Subcutaneous abdominal adipose tissue (tissue), 5 donors: Measurements from ENCODE around the gene CTNNA3.
"Not testable (repeated sequence)": the region's sequence is repeated elsewhere in the genome, so short reads cannot be mapped to it uniquely, and the experiment has no call there.

ENCODE experiments used
- H3K27ac ChIP-seq: one replicate; pipeline ENCODE4 v1.7.0; 2013; ENCODE audit warnings: low read depth, mild to moderate bottlenecking, inconsistent platforms, low read length, moderate library complexity
- H3K27me3 ChIP-seq, 5 donors: one replicate each; pipeline ENCODE4 v1.7.0; 2013; ENCODE audit warnings: low read length in 5 of 5, inconsistent platforms in 1 of 5; ENCODE audit not compliant: control insufficient read depth in 5 of 5, insufficient read depth in 4 of 5
- H3K36me3 ChIP-seq, 5 donors: one replicate each; pipeline ENCODE4 v1.7.0; 2013; ENCODE audit warnings: low read length in 5 of 5; ENCODE audit not compliant: control insufficient read depth in 5 of 5, insufficient read depth in 5 of 5
- H3K4me1 ChIP-seq, 5 donors: one replicate each; pipeline ENCODE4 v1.7.0; 2013; ENCODE audit warnings: low read length in 5 of 5, mild to moderate bottlenecking in 3 of 5, moderate library complexity in 1 of 5; ENCODE audit not compliant: control insufficient read depth in 5 of 5, insufficient read depth in 5 of 5
- H3K4me3 ChIP-seq, 5 donors: one replicate each; pipeline ENCODE4 v1.7.0; 2013; ENCODE audit warnings: low read length in 5 of 5, low read depth in 1 of 5
- H3K9ac ChIP-seq, 5 donors: one replicate each; pipeline ENCODE4 v1.7.0; 2013; ENCODE audit warnings: low read length in 5 of 5, mild to moderate bottlenecking in 4 of 5, moderate library complexity in 3 of 5
- H3K9me3 ChIP-seq, 5 donors: one replicate each; pipeline ENCODE4 v1.7.0; 2013; ENCODE audit warnings: low read length in 5 of 5; ENCODE audit not compliant: control insufficient read depth in 5 of 5
- donor health status: healthy.
- donor health status: healthy.
- donor health status: healthy.
- donor health status: healthy.
- donor health status: healthy.

Gene CTNNA3

GRCh38 chr10:67250686-67251085 is 445.3 kb downstream of the CTNNA3 start:
- Histone ChIP-seq H3K36me3 (peaks cover 0 to 5% (median 0%) of the 10 kb centered on the region in 5 donors), H3K4me1 (no peaks in the 10 kb centered on the region), H3K9me3 (no peaks in the 10 kb centered on the region), H3K27me3 (no peaks in the 10 kb centered on the region), H3K27ac (no peak overlapping the region), H3K9ac (no peak overlapping the region), H3K4me3 (no peak overlapping the region)

- Histone ChIP-seq H3K27ac (no peak overlapping the region), H3K4me1 (no peaks in the 10 kb centered on the region), H3K4me3 (no peak overlapping the region), H3K9me3 (no peaks in the 10 kb centered on the region), H3K36me3 (no peaks in the 10 kb centered on the region), H3K27me3 (no peaks in the 10 kb centered on the region), H3K9ac (no peak overlapping the region)
These were observed 449.9 kb downstream of the CTNNA3 start for GRCh38 chr10:67246066-67246555.

- H3K36me3 ChIP-seq, result no peaks in the 10 kb centered on the region
- H3K9ac ChIP-seq, result no peak overlapping the region
- no peak overlapping the region for H3K4me3 ChIP-seq
- H3K27ac ChIP-seq, result no peak overlapping the region
- no peaks in the 10 kb centered on the region for H3K27me3 ChIP-seq
- no peaks in the 10 kb centered on the region for H3K4me1 ChIP-seq
- H3K9me3 ChIP-seq, result no peaks in the 10 kb centered on the region
These were observed 453.5 kb downstream of the CTNNA3 start for GRCh38 chr10:67242528-67242927.

GRCh38 chr10:67241451-67241850 is 454.5 kb downstream of the CTNNA3 start:
- Histone ChIP-seq H3K27me3 (no peaks in the 10 kb centered on the region), H3K4me1 (no peaks in the 10 kb centered on the region), H3K9ac (no peak overlapping the region), H3K9me3 (no peaks in the 10 kb centered on the region), H3K36me3 (no peaks in the 10 kb centered on the region), H3K27ac (no peak overlapping the region), H3K4me3 (no peak overlapping the region)

- Histone ChIP-seq H3K27ac (no peak overlapping the region), H3K27me3 (no peaks in the 10 kb centered on the region), H3K4me3 (no peak overlapping the region), H3K9me3 (no peaks in the 10 kb centered on the region), H3K4me1 (no peaks in the 10 kb centered on the region), H3K36me3 (no peaks in the 10 kb centered on the region), H3K9ac (no peak overlapping the region)
These were observed 456.0 kb downstream of the CTNNA3 start for GRCh38 chr10:67239864-67240497.

GRCh38 chr10:67230680-67231500 is 465.1 kb downstream of the CTNNA3 start:
- not testable (repeated sequence) for H3K4me3 ChIP-seq, H3K27ac ChIP-seq, H3K27me3 ChIP-seq, H3K36me3 ChIP-seq, H3K4me1 ChIP-seq, H3K9me3 ChIP-seq, H3K9ac ChIP-seq

- Histone ChIP-seq H3K27ac (no peak overlapping the region), H3K27me3 (no peaks in the 10 kb centered on the region), H3K9ac (no peak overlapping the region), H3K9me3 (peaks cover 0 to 6% (median 0%) of the 10 kb centered on the region in 5 donors), H3K4me3 (no peak overlapping the region), H3K36me3 (no peaks in the 10 kb centered on the region), H3K4me1 (peaks cover 0 to 5% (median 0%) of the 10 kb centered on the region in 5 donors)
These were observed 470.8 kb downstream of the CTNNA3 start for GRCh38 chr10:67225226-67225625.

- no peaks in the 10 kb centered on the region for H3K27me3 ChIP-seq
- H3K27ac ChIP-seq, result no peak overlapping the region
- H3K9ac ChIP-seq, result no peak overlapping the region
- H3K4me3 ChIP-seq, result no peak overlapping the region
- peaks cover 0 to 5% (median 0%) of the 10 kb centered on the region in 5 donors for H3K4me1 ChIP-seq
- peaks cover 0 to 6% (median 0%) of the 10 kb centered on the region in 5 donors for H3K9me3 ChIP-seq
- no peaks in the 10 kb centered on the region for H3K36me3 ChIP-seq
These were observed 471.4 kb downstream of the CTNNA3 start for GRCh38 chr10:67224553-67224952.

GRCh38 chr10:67222934-67223333 is 473.1 kb downstream of the CTNNA3 start:
- no peak overlapping the region for H3K27ac ChIP-seq
- H3K9ac ChIP-seq, result no peak overlapping the region
- no peaks in the 10 kb centered on the region for H3K36me3 ChIP-seq
- peaks cover 0 to 6% (median 0%) of the 10 kb centered on the region in 5 donors for H3K9me3 ChIP-seq
- H3K4me3 ChIP-seq, result no peak overlapping the region
- H3K4me1 ChIP-seq, result peaks cover 0 to 5% (median 0%) of the 10 kb centered on the region in 5 donors
- H3K27me3 ChIP-seq, result no peaks in the 10 kb centered on the region

GRCh38 chr10:67221939-67222494 is 474.0 kb downstream of the CTNNA3 start:
- peaks cover 0 to 5% (median 0%) of the 10 kb centered on the region in 5 donors for H3K4me1 ChIP-seq
- no peak overlapping the region for H3K27ac ChIP-seq
- no peaks in the 10 kb centered on the region for H3K27me3 ChIP-seq
- H3K9me3 ChIP-seq, result peaks cover 0 to 6% (median 0%) of the 10 kb centered on the region in 5 donors
- no peak overlapping the region for H3K4me3 ChIP-seq
- no peaks in the 10 kb centered on the region for H3K36me3 ChIP-seq
- H3K9ac ChIP-seq, result no peak overlapping the region
